Activated CD4-positive, alpha-beta T cell treated with anti-CD3 and anti-CD28 coated beads, Interleukin-2, amount 10 ng/mL, durations not matched to agents 24 days and 14 days (primary cell): ENCODE results near the gene PCDHB16. TPM values are rescaled to one million over a fixed set of nuclear protein-coding genes. Genes with fewer than 3 reads are reported as not detected.
"Not testable (repeated sequence)": the region's sequence is repeated elsewhere in the genome, so short reads cannot be mapped to it uniquely, and the experiment has no call there.

Experiments
- DNase-seq: peaks from one replicate; pipeline ENCODE4 v3.0.0; 2022
- H3K27ac Mint-ChIP-seq: one replicate; pipeline ENCODE4 v1.8.0; 2022; ENCODE audit warnings: mild to moderate bottlenecking, mixed read lengths
- H3K27me3 Mint-ChIP-seq: one replicate; pipeline ENCODE4 v1.8.0; 2022; ENCODE audit warnings: mixed read lengths
- H3K36me3 Mint-ChIP-seq: one replicate; pipeline ENCODE4 v1.8.0; 2022; ENCODE audit warnings: low read depth, mild to moderate bottlenecking, mixed read lengths
- H3K4me1 Mint-ChIP-seq: one replicate; pipeline ENCODE4 v1.8.0; 2021; ENCODE audit warnings: mixed read lengths
- H3K4me3 Mint-ChIP-seq: one replicate; pipeline ENCODE4 v1.8.0; 2022; ENCODE audit warnings: mild to moderate bottlenecking, moderate library complexity, mixed read lengths
- H3K9me3 Mint-ChIP-seq: one replicate; pipeline ENCODE4 v1.8.0; 2021; ENCODE audit warnings: mixed read lengths
- intact Hi-C: fragments of 100-400 bp; cut with micrococcal nuclease; formaldehyde crosslinking; loops from one replicate; pipeline ENCODE4 v1.15.1; 2023
- total RNA-seq: library from RNA; stranded (reverse); gene quantifications from 2 replicates; pipeline ENCODE4 v1.2.3, GENCODE V29; 2022

Gene PCDHB16
- total RNA-seq, 1 donor from 2014 or later = not detected

DNA sequence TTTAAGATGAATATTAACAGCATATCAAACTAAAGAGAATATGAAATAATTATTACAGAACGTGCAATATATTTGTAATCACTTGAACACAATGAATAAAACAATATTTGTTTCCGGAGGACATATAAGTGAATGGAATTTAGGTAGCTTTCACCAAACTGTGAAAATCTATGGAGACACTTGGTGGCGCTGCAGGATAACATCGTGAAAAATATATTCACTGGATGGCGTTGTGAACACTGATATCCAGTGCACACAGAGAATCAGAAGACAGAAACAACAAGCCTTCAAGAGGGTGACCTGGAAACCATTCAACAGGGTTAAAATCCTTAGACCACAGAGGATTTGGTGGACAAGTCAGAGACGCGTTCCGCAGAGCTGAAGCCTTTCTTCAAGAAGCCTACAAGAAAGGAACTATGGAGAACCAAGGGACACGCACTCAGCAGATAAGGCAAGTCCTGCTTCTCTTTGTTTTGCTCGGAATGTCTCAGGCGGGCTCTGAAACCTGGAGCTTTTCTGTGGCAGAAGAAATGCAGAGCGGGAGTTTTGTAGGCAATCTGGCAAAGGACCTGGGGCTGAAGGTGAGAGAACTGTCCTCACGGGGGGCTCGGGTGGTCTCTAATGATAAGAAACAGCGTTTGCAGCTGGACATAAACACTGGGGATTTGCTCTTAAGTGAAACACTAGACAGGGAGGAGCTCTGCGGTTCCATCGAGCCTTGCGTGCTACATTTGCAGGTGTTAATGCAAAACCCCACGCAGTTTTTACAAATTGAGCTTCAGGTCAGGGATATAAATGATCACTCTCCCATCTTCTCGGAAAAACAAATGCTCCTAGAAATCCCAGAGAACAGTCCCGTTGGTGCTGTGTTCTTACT is 17.4 kb downstream of the PCDHB16 start, which contains the start of gene PCDHB11:
TSS of gene PCDHB11 (plus strand) at position 269 of the 877 bp plus-strand sequence. CDS start at position 417, 148 bp downstream.
- no peak within 1 kb of the TSS for H3K4me3 Mint-ChIP-seq

GRCh38 chr5:141201126-141201525 is 18.9 kb downstream of the PCDHB16 start:
- H3K4me3 Mint-ChIP-seq, intact Hi-C loops, H3K4me1 Mint-ChIP-seq, H3K27ac Mint-ChIP-seq, H3K36me3 Mint-ChIP-seq, DNase-seq, H3K27me3 Mint-ChIP-seq: not testable (repeated sequence)
- peaks cover 22% of the 10 kb centered on the region for H3K9me3 Mint-ChIP-seq

More for the DNA sequence above, 17.4 kb downstream of the PCDHB16 start, which contains the start of gene PCDHB11:
- no peaks in the 10 kb centered on the region for H3K4me1 Mint-ChIP-seq
- H3K27me3 Mint-ChIP-seq = no peaks in the 10 kb centered on the region
- no peaks in the 10 kb centered on the region for H3K36me3 Mint-ChIP-seq
- intact Hi-C loops = loop anchor here (10.0 kb wide), 1 partner anchor 355 kb away; no protein-coding TSS in a partner anchor
- no peak for DNase-seq
- no peak within 1 kb of the TSS for H3K27ac Mint-ChIP-seq
- peaks cover 22% of the 10 kb centered on the region for H3K9me3 Mint-ChIP-seq

DNA sequence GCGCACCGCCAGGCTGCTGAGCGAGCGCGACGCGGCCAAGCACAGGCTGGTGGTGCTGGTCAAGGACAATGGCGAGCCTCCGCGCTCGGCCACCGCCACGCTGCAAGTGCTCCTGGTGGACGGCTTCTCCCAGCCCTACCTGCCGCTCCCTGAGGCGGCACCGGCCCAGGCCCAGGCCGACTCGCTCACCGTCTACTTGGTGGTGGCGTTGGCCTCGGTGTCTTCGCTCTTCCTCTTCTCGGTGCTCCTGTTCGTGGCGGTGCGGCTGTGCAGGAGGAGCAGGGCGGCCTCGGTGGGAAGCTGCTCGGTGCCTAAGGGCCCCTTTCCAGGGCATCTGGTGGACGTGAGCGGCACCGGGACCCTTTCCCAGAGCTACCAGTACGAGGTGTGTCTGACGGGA is 19.5 kb downstream of the PCDHB16 start:
- H3K9me3 Mint-ChIP-seq = peaks cover 19% of the 10 kb centered on the region
- DNase-seq, H3K4me3 Mint-ChIP-seq, intact Hi-C loops, H3K4me1 Mint-ChIP-seq, H3K27ac Mint-ChIP-seq, H3K36me3 Mint-ChIP-seq, H3K27me3 Mint-ChIP-seq: not testable (repeated sequence)

- Mint-ChIP-seq H3K27me3 (peaks cover 2% of the 10 kb centered on the region), H3K4me3 (no peak within 1 kb of the TSS), H3K27ac (no peak within 1 kb of the TSS), H3K4me1 (no peaks in the 10 kb centered on the region), H3K9me3 (peaks cover 5% of the 10 kb centered on the region), H3K36me3 (no peaks in the 10 kb centered on the region)
- DNase-seq = no peak
- intact Hi-C loops = no loop called here
Measured at GRCh38 chr5:141208478-141208877, 26.3 kb downstream of the PCDHB16 start, which contains the start of gene PCDHB12. TSS of gene PCDHB12 (plus strand) at chr5:141208719. CDS start at chr5:141208908, 189 bp downstream.

GRCh38 chr5:141210281-141210680 is 28.1 kb downstream of the PCDHB16 start:
- H3K36me3 Mint-ChIP-seq, H3K27ac Mint-ChIP-seq, DNase-seq, H3K4me3 Mint-ChIP-seq, intact Hi-C loops, H3K27me3 Mint-ChIP-seq, H3K4me1 Mint-ChIP-seq: not testable (repeated sequence)
- peaks cover 16% of the 10 kb centered on the region for H3K9me3 Mint-ChIP-seq

GRCh38 chr5:141210849-141211248 is 28.7 kb downstream of the PCDHB16 start:
- H3K4me1 Mint-ChIP-seq, H3K27me3 Mint-ChIP-seq, H3K4me3 Mint-ChIP-seq, H3K27ac Mint-ChIP-seq, intact Hi-C loops, DNase-seq, H3K36me3 Mint-ChIP-seq: not testable (repeated sequence)
- H3K9me3 Mint-ChIP-seq = peaks cover 16% of the 10 kb centered on the region

DNA sequence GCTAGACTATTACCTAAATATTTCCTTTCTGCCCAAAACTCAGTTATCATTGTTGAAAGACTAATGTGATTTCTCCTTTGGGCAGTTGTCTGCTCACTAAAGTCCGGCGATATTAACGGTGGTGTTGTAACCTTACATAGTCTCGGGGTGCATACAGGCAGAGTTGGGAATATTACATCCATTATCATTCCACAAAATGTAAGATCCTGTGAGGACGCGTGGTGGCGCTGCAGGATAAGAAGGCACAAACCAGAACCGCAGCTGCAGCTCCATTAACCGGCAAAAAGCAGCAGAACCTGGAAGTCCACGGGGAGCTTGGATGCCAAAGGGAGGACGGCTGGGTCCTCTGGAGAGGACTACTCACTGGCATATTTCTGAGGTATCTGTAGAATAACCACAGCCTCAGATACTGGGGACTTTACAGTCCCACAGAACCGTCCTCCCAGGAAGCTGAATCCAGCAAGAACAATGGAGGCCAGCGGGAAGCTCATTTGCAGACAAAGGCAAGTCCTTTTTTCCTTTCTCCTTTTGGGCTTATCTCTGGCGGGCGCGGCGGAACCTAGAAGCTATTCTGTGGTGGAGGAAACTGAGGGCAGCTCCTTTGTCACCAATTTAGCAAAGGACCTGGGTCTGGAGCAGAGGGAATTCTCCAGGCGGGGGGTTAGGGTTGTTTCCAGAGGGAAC is 31.6 kb downstream of the PCDHB16 start, which contains the start of gene PCDHB13:
TSS of gene PCDHB13 (plus strand) at position 264 of the 684 bp plus-strand sequence. CDS start at position 469, 205 bp downstream.
- H3K36me3 Mint-ChIP-seq, intact Hi-C loops, H3K27me3 Mint-ChIP-seq, H3K4me1 Mint-ChIP-seq, H3K4me3 Mint-ChIP-seq, H3K27ac Mint-ChIP-seq, DNase-seq: not testable (repeated sequence)
- peaks cover 20% of the 10 kb centered on the region for H3K9me3 Mint-ChIP-seq

DNA sequence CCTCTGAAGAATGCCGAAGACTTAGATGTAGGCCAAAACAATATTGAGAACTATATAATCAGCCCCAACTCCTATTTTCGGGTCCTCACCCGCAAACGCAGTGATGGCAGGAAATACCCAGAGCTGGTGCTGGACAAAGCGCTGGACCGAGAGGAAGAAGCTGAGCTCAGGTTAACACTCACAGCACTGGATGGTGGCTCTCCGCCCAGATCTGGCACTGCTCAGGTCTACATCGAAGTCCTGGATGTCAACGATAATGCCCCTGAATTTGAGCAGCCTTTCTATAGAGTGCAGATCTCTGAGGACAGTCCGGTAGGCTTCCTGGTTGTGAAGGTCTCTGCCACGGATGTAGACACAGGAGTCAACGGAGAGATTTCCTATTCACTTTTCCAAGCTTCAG is 32.4 kb downstream of the PCDHB16 start:
- H3K27ac Mint-ChIP-seq, H3K27me3 Mint-ChIP-seq, H3K4me3 Mint-ChIP-seq, H3K36me3 Mint-ChIP-seq, DNase-seq, intact Hi-C loops, H3K4me1 Mint-ChIP-seq: not testable (repeated sequence)
- peaks cover 23% of the 10 kb centered on the region for H3K9me3 Mint-ChIP-seq

- H3K27ac Mint-ChIP-seq, intact Hi-C loops, H3K27me3 Mint-ChIP-seq, H3K4me1 Mint-ChIP-seq, DNase-seq, H3K4me3 Mint-ChIP-seq, H3K36me3 Mint-ChIP-seq: not testable (repeated sequence)
- peaks cover 25% of the 10 kb centered on the region for H3K9me3 Mint-ChIP-seq
Measured at GRCh38 chr5:141215504-141215903, 33.3 kb downstream of the PCDHB16 start.

GRCh38 chr5:141216035-141216434 is 33.8 kb downstream of the PCDHB16 start:
- H3K4me1 Mint-ChIP-seq, H3K27ac Mint-ChIP-seq, H3K4me3 Mint-ChIP-seq, H3K36me3 Mint-ChIP-seq, H3K27me3 Mint-ChIP-seq, intact Hi-C loops, DNase-seq: not testable (repeated sequence)
- peaks cover 25% of the 10 kb centered on the region for H3K9me3 Mint-ChIP-seq

DNA sequence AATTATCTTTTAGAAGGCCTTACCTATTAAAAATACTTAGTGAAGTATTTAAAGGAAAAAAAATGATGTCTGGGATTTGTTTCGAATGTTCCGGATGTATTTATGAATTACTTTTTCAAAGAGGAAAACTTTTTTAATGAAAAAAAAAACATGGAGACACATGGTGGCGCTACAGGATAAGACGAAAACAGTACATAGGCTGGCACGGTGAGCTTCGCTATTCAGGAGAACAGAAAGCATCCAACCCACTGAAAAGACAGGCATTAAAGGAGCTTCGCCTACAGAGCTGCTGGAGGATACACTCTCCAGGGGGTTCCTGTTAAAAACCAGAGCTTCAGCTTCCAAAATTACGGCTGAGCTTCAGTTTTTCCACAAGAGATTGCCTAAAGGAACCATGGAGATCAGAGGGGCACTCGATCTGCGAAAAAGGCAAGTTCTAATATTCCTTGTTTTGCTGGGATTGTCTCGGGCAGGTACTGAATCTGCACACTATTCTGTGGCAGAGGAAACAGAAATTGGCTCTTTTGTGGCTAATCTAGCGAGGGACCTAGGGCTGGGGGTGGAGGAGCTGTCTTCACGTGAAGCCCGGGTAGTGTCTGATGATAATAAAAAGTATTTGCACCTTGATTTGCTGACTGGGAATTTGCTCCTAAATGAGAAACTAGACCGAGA is 41.1 kb downstream of the PCDHB16 start, which contains the start of gene PCDHB14:
TSS of gene PCDHB14 (plus strand) at position 232 of the 672 bp plus-strand sequence. CDS start at position 395, 163 bp downstream.
- H3K4me1 Mint-ChIP-seq = no peaks in the 10 kb centered on the region
- no peak for DNase-seq
- no peaks in the 10 kb centered on the region for H3K36me3 Mint-ChIP-seq
- H3K27ac Mint-ChIP-seq = no peak within 1 kb of the TSS
- H3K4me3 Mint-ChIP-seq = no peak within 1 kb of the TSS
- intact Hi-C loops = no loop called here
- H3K9me3 Mint-ChIP-seq = peaks cover 5% of the 10 kb centered on the region
- no peaks in the 10 kb centered on the region for H3K27me3 Mint-ChIP-seq

- H3K27ac Mint-ChIP-seq, H3K9me3 Mint-ChIP-seq, H3K4me3 Mint-ChIP-seq, H3K36me3 Mint-ChIP-seq, DNase-seq, H3K27me3 Mint-ChIP-seq, H3K4me1 Mint-ChIP-seq, intact Hi-C loops: not testable (repeated sequence)
Measured at GRCh38 chr5:141224844-141225243, 42.7 kb downstream of the PCDHB16 start.

GRCh38 chr5:141225421-141225820 is 43.2 kb downstream of the PCDHB16 start:
- intact Hi-C loops, H3K27me3 Mint-ChIP-seq, H3K27ac Mint-ChIP-seq, H3K4me1 Mint-ChIP-seq, H3K4me3 Mint-ChIP-seq, H3K36me3 Mint-ChIP-seq, DNase-seq, H3K9me3 Mint-ChIP-seq: not testable (repeated sequence)
